ENCODE data around the gene THRA. TPM values are rescaled to one million over a fixed set of nuclear protein-coding genes. Genes with fewer than 3 reads are reported as not detected.
A peak's percentile ranks its signal among the peaks of the same experiment; 100 is the strongest.

The THRA gene
- total RNA-seq, 1 experiment from 2014 or later = 29.3 TPM

DNA sequence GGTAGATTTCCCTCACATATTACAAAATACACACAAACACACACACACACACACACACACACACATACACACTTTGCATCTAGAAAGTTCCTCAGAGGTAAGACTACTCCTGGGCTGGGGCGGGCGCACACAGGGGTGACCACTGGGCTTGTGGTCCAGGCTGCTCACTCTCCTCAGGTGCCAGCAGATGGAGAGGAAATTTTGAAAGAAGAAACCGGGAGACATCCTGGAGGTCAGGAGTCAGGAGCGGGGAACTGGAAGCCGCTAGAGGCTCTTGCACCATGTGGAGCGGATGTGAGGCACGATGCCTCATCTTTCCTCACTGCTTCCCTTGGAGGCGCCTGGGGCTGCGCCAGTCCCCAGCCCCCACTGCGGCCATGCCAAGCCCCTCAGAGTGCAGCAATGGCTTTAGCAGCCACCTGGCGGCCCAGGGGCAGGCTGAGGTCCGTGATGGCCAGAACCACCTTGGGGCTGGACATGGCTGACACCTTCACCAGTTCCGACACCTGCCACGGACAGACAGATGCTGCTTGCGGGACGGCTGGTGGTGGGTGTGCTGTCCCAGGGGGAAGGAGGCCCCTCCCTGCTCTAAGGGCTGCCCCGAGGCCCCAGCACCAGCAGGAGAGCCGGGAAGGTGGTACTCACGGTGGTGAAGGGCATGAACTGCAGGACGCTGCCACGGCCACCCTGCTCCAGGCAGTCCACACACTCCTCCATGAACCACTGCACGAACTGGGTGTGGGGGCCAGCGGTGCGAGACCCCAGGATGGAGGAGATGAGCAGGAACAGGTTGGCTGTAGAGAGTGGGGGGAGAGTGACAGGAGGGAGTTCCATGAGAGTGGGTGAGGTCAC is 43.4 kb upstream of the THRA start:
- TSS peak; percentile 56 for BruUV-seq (replicated peaks)
- H3K4me3 ChIP-seq (ENCODE audit: low read depth, low read length) = no peak overlapping the region
- Mint-ChIP-seq H3K4me3 (ENCODE audit: unreplicated experiment) (no peak overlapping the region), H3K27ac (ENCODE audit: unreplicated experiment) (no peak overlapping the region), H3K4me1 (ENCODE audit: low read depth, unreplicated experiment) (no peaks in the 10 kb centered on the region), H3K36me3 (ENCODE audit: insufficient read depth, unreplicated experiment) (peaks cover 37% of the 10 kb centered on the region), H3K9me3 (ENCODE audit: unreplicated experiment) (no peaks in the 10 kb centered on the region), H3K27me3 (ENCODE audit: insufficient read depth, unreplicated experiment) (no peaks in the 10 kb centered on the region)
- ChIA-PET CTCF (interaction anchor here (1.8 kb wide), 1 partner anchor 8 kb away, joined by 7 read pairs; no protein-coding TSS in a partner anchor), POLR2A (no interaction called here)
- TF ChIP-seq, protein P1, sequence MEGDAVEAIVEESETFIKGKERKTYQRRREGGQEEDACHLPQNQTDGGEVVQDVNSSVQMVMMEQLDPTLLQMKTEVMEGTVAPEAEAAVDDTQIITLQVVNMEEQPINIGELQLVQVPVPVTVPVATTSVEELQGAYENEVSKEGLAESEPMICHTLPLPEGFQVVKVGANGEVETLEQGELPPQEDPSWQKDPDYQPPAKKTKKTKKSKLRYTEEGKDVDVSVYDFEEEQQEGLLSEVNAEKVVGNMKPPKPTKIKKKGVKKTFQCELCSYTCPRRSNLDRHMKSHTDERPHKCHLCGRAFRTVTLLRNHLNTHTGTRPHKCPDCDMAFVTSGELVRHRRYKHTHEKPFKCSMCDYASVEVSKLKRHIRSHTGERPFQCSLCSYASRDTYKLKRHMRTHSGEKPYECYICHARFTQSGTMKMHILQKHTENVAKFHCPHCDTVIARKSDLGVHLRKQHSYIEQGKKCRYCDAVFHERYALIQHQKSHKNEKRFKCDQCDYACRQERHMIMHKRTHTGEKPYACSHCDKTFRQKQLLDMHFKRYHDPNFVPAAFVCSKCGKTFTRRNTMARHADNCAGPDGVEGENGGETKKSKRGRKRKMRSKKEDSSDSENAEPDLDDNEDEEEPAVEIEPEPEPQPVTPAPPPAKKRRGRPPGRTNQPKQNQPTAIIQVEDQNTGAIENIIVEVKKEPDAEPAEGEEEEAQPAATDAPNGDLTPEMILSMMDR (IDR thresholded peaks at IDR 0.05; ENCODE audit: insufficient read depth in 1 of 2, low read depth in 1 of 2, low read length in 1 of 2, severe bottlenecking in 1 of 2, unreplicated experiment in 1 of 2) = no peak
- H3K36me3 ChIP-seq (ENCODE audit: control insufficient read depth, insufficient read depth, low read length) = no peaks in the 10 kb centered on the region; the same call in none of the 2 replicates
- DNase-seq = no peak
- peaks cover 10% of the 10 kb centered on the region for H3K4me1 ChIP-seq
- no peaks in the 10 kb centered on the region for H3K27me3 ChIP-seq (replicated peaks; ENCODE audit: control insufficient read depth, insufficient read depth, low read length)
- intact Hi-C loops (cut with micrococcal nuclease; ENCODE audit: unreplicated experiment) = no loop called here
- no peaks in the 10 kb centered on the region for H3K9me3 ChIP-seq

DNA sequence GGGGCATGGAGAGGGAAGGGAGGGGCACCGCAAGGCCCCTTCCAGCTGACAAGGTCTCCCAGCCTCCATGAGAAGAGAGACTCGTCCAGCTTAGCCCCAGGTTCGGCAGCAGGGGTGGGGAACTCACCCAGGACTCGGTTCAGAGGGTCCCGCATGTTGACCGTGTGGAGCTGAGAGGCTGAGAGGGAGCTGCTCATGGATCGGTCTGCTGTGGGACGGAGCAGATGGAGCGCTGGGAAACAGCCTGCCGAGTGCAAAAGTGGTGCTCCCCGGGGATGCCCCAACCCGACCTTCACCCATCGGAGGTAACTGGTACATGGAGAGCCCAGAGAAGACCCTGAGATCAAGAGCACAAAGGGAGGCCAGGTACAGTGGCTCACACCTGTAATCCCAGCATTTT is 42.6 kb upstream of the THRA start:
- intact Hi-C loops (cut with micrococcal nuclease; ENCODE audit: unreplicated experiment) = no loop called here
- Histone ChIP-seq H3K36me3 (ENCODE audit: control insufficient read depth, insufficient read depth, low read length) (no peaks in the 10 kb centered on the region; the same call in none of the 2 replicates), H3K4me3 (ENCODE audit: low read depth, low read length) (no peak overlapping the region), H3K9me3 (no peaks in the 10 kb centered on the region), H3K4me1 (peaks cover 2% of the 10 kb centered on the region), H3K27me3 (replicated peaks; ENCODE audit: control insufficient read depth, insufficient read depth, low read length) (no peaks in the 10 kb centered on the region)
- H3K36me3 Mint-ChIP-seq (ENCODE audit: insufficient read depth, unreplicated experiment) = peaks cover 42% of the 10 kb centered on the region
- no peak for DNase-seq
- no TSS peak for BruUV-seq (replicated peaks)
- no peaks in the 10 kb centered on the region for H3K4me1 Mint-ChIP-seq (ENCODE audit: low read depth, unreplicated experiment)
- no peaks in the 10 kb centered on the region for H3K27me3 Mint-ChIP-seq (ENCODE audit: insufficient read depth, unreplicated experiment)
- TF ChIP-seq, protein P1 (IDR thresholded peaks at IDR 0.05; ENCODE audit: insufficient read depth in 1 of 2, low read depth in 1 of 2, low read length in 1 of 2, severe bottlenecking in 1 of 2, unreplicated experiment in 1 of 2) = no peak
- H3K4me3 Mint-ChIP-seq (ENCODE audit: unreplicated experiment) = no peak overlapping the region
- no peaks in the 10 kb centered on the region for H3K9me3 Mint-ChIP-seq (ENCODE audit: unreplicated experiment)
- H3K27ac Mint-ChIP-seq (ENCODE audit: unreplicated experiment) = no peak overlapping the region
- ChIA-PET CTCF (no interaction called here), POLR2A (no interaction called here)

DNA sequence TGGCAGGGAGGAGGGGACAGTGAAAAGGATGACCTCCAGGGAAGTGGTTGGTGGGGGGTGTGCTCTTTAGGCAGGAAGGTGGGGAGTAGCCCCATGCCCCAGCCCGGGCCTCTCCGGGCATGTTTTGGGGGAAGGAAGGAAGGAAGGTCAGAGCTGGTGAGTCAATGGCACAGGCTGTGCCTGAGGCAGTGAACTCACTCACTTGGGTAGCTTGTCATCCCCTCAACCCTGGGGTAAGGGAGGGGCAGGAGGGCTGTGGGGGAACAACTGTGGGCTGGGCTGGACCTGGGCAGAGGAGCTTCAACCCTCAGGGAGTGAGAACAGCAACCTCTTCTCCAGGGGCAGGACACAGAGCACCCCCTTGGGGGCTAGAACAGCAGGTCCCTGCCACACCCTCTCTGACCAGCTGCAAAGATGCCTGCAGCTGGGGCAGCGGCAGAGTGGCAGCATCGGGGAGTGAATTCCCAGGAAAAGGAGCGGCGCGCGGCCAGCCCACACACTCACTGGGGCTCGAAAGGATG is 41.3 kb upstream of the THRA start:
- no TSS peak for BruUV-seq (replicated peaks)
- Histone ChIP-seq H3K9me3 (no peaks in the 10 kb centered on the region), H3K4me1 (no peaks in the 10 kb centered on the region), H3K36me3 (ENCODE audit: control insufficient read depth, insufficient read depth, low read length) (peaks cover 6% of the 10 kb centered on the region), H3K27me3 (replicated peaks; ENCODE audit: control insufficient read depth, insufficient read depth, low read length) (no peaks in the 10 kb centered on the region), H3K4me3 (ENCODE audit: low read depth, low read length) (no peak overlapping the region)
- H3K27ac Mint-ChIP-seq (ENCODE audit: unreplicated experiment) = peak overlapping the region; percentile 56
- ChIA-PET CTCF (interaction anchor here (1.4 kb wide), 1 partner anchor 8 kb away, joined by 5 read pairs; no protein-coding TSS in a partner anchor), POLR2A (no interaction called here)
- DNase-seq = no peak
- no peaks in the 10 kb centered on the region for H3K27me3 Mint-ChIP-seq (ENCODE audit: insufficient read depth, unreplicated experiment)
- peak overlapping the region; percentile 30 for H3K4me3 Mint-ChIP-seq (ENCODE audit: unreplicated experiment)
- H3K4me1 Mint-ChIP-seq (ENCODE audit: low read depth, unreplicated experiment) = peaks cover 6% of the 10 kb centered on the region
- TF ChIP-seq, protein P1 (IDR thresholded peaks at IDR 0.05; ENCODE audit: insufficient read depth in 1 of 2, low read depth in 1 of 2, low read length in 1 of 2, severe bottlenecking in 1 of 2, unreplicated experiment in 1 of 2) = no peak
- H3K36me3 Mint-ChIP-seq (ENCODE audit: insufficient read depth, unreplicated experiment) = peaks cover 55% of the 10 kb centered on the region
- intact Hi-C loops (cut with micrococcal nuclease; ENCODE audit: unreplicated experiment) = no loop called here
- no peaks in the 10 kb centered on the region for H3K9me3 Mint-ChIP-seq (ENCODE audit: unreplicated experiment)

Data from Caco-2 (cell line).